ENCODE results near the gene RBM33. TPM values are rescaled to one million over a fixed set of nuclear protein-coding genes. Genes with fewer than 3 reads are reported as not detected.

The RBM33 gene
- total RNA-seq, 1 experiment from 2014 or later = 25.8 TPM

- in situ Hi-C loops (cut with HindIII; ENCODE audit: low pct_unique_long_range_greater_than_20kb, low sequenced_read_pairs) = no loop called here
Measured at GRCh38 chr7:155800301-155800700, 155.8 kb downstream of the RBM33 start.

GRCh38 chr7:155800741-155801267, 156.3 kb downstream of the RBM33 start:
- no peak for DNase-seq (ENCODE audit: low read depth, low spot score)
- in situ Hi-C loops (cut with HindIII; ENCODE audit: low pct_unique_long_range_greater_than_20kb, low sequenced_read_pairs) = no loop called here

More at GRCh38 chr7:155800301-155800700, 155.8 kb downstream of the RBM33 start:
- DNase-seq (ENCODE audit: low read depth, low spot score) = no peak

GRCh38 chr7:155802291-155802690, 157.8 kb downstream of the RBM33 start:
- DNase-seq (ENCODE audit: low read depth, low spot score) = no peak
- in situ Hi-C loops (cut with HindIII; ENCODE audit: low pct_unique_long_range_greater_than_20kb, low sequenced_read_pairs) = no loop called here

GRCh38 chr7:155802906-155803417, 158.5 kb downstream of the RBM33 start:
- no peak for DNase-seq (ENCODE audit: low read depth, low spot score)
- in situ Hi-C loops (cut with HindIII; ENCODE audit: low pct_unique_long_range_greater_than_20kb, low sequenced_read_pairs) = no loop called here

GRCh38 chr7:155803418-155804376, 159.2 kb downstream of the RBM33 start:
- DNase-seq (ENCODE audit: low read depth, low spot score) = no peak
- in situ Hi-C loops (cut with HindIII; ENCODE audit: low pct_unique_long_range_greater_than_20kb, low sequenced_read_pairs) = no loop called here

- DNase-seq (ENCODE audit: low read depth, low spot score) = no peak
- in situ Hi-C loops (cut with HindIII; ENCODE audit: low pct_unique_long_range_greater_than_20kb, low sequenced_read_pairs) = no loop called here
Measured at GRCh38 chr7:155804431-155804831, 160.0 kb downstream of the RBM33 start.

GRCh38 chr7:155804897-155805825, 160.7 kb downstream of the RBM33 start:
- DNase-seq (ENCODE audit: low read depth, low spot score) = peak; percentile 38
- in situ Hi-C loops (cut with HindIII; ENCODE audit: low pct_unique_long_range_greater_than_20kb, low sequenced_read_pairs) = no loop called here

- no peak for DNase-seq (ENCODE audit: low read depth, low spot score)
- in situ Hi-C loops (cut with HindIII; ENCODE audit: low pct_unique_long_range_greater_than_20kb, low sequenced_read_pairs) = no loop called here
Measured at GRCh38 chr7:155805826-155806095, 161.3 kb downstream of the RBM33 start.

- in situ Hi-C loops (cut with HindIII; ENCODE audit: low pct_unique_long_range_greater_than_20kb, low sequenced_read_pairs) = no loop called here
- DNase-seq (ENCODE audit: low read depth, low spot score) = no peak
Measured at GRCh38 chr7:155806096-155806871, 161.8 kb downstream of the RBM33 start.

- no peak for DNase-seq (ENCODE audit: low read depth, low spot score)
- in situ Hi-C loops (cut with HindIII; ENCODE audit: low pct_unique_long_range_greater_than_20kb, low sequenced_read_pairs) = no loop called here
Measured at GRCh38 chr7:155807065-155807671, 162.7 kb downstream of the RBM33 start.

- in situ Hi-C loops (cut with HindIII; ENCODE audit: low pct_unique_long_range_greater_than_20kb, low sequenced_read_pairs) = no loop called here
- no peak for DNase-seq (ENCODE audit: low read depth, low spot score)
Measured at GRCh38 chr7:155807789-155808548, 163.5 kb downstream of the RBM33 start.

- in situ Hi-C loops (cut with HindIII; ENCODE audit: low pct_unique_long_range_greater_than_20kb, low sequenced_read_pairs) = no loop called here
- no peak for DNase-seq (ENCODE audit: low read depth, low spot score)
Measured at GRCh38 chr7:155808549-155809331, 164.3 kb downstream of the RBM33 start.

- no peak for DNase-seq (ENCODE audit: low read depth, low spot score)
- in situ Hi-C loops (cut with HindIII; ENCODE audit: low pct_unique_long_range_greater_than_20kb, low sequenced_read_pairs) = no loop called here
Measured at GRCh38 chr7:155809332-155809946, 165.0 kb downstream of the RBM33 start.

GRCh38 chr7:155809947-155810769, 165.7 kb downstream of the RBM33 start:
- in situ Hi-C loops (cut with HindIII; ENCODE audit: low pct_unique_long_range_greater_than_20kb, low sequenced_read_pairs) = no loop called here

More at GRCh38 chr7:155809947-155810769, 165.7 kb downstream of the RBM33 start:
- DNase-seq (ENCODE audit: low read depth, low spot score) = no peak

Data from SK-MEL-5 (cell line).